GM23338 (cell line): ENCODE data around the gene PADI6. TPM values are rescaled to one million over a fixed set of nuclear protein-coding genes. Genes with fewer than 3 reads are reported as not detected.
A peak's percentile ranks its signal among the peaks of the same experiment; 100 is the strongest.

Source experiments
- ATAC-seq: fragments of 200-7000 bp; cut with Tn5 transposase; 3 replicates; pipeline ENCODE4 v1.9.1; 2020
- DNase-seq: peaks from one replicate; pipeline ENCODE4 v3.0.0-alpha.2; 2015; ENCODE audit warnings: low spot score
- H2AFZ ChIP-seq: fragments of 200-600 bp; sonication (generic); 2 replicates; pipeline ENCODE4 v1.8.0; 2016; ENCODE audit warnings: antibody characterized with exemption, mild to moderate bottlenecking, moderate library complexity
- H3F3A ChIP-seq: fragments of 200-600 bp; sonication (generic); replicated peaks from 2 replicates; pipeline ENCODE4 v1.8.0; 2017; ENCODE audit warnings: antibody characterized with exemption, mixed run types, low read depth
- H3K27ac ChIP-seq: fragments of 200-600 bp; sonication (generic); 2 replicates; pipeline ENCODE4 v1.6.1; 2016; ENCODE audit warnings: low read depth
- H3K27me3 ChIP-seq: fragments of 200-600 bp; sonication (generic); 2 replicates; pipeline ENCODE4 v1.8.0; 2016; ENCODE audit warnings: mild to moderate bottlenecking, mixed run types, moderate library complexity; ENCODE audit not compliant: insufficient read depth
- H3K36me3 ChIP-seq: fragments of 200-600 bp; sonication (generic); 2 replicates; pipeline ENCODE4 v1.8.0; 2016; ENCODE audit warnings: mild to moderate bottlenecking; ENCODE audit not compliant: insufficient read depth
- H3K4me1 ChIP-seq: fragments of 200-600 bp; sonication (generic); 2 replicates; pipeline ENCODE4 v1.8.0; 2016; ENCODE audit warnings: mild to moderate bottlenecking, moderate library complexity; ENCODE audit not compliant: insufficient read depth
- H3K4me2 ChIP-seq: fragments of 200-600 bp; sonication (generic); 2 replicates; pipeline ENCODE4 v1.7.1; 2017; ENCODE audit warnings: mixed run types
- H3K4me3 ChIP-seq: fragments of 200-600 bp; sonication (generic); 2 replicates; pipeline ENCODE4 v1.6.1; 2016; ENCODE audit warnings: mixed run types
- H3K79me2 ChIP-seq: fragments of 200-600 bp; sonication (generic); replicated peaks from 2 replicates; pipeline ENCODE4 v1.8.0; 2017; ENCODE audit warnings: mild to moderate bottlenecking; ENCODE audit not compliant: insufficient read depth
- H3K9me2 ChIP-seq: fragments of 200-600 bp; sonication (generic); 2 replicates; pipeline ENCODE4 v1.8.0; 2017; ENCODE audit not compliant: insufficient read depth
- H4K20me1 ChIP-seq: fragments of 200-600 bp; sonication (generic); replicated peaks from 2 replicates; pipeline ENCODE4 v1.8.0; 2017; ENCODE audit warnings: mild to moderate bottlenecking; ENCODE audit not compliant: insufficient read depth
- H3K27ac Mint-ChIP-seq: 2 replicates; pipeline ENCODE4 v1.8.0; 2020; ENCODE audit warnings: inconsistent platforms, mild to moderate bottlenecking, moderate library complexity, mixed read lengths
- H3K27me3 Mint-ChIP-seq: 3 replicates; pipeline ENCODE4 v1.8.0; 2022; ENCODE audit warnings: low read depth, mild to moderate bottlenecking, moderate library complexity, mixed read lengths, inconsistent platforms; ENCODE audit not compliant: insufficient read depth, poor library complexity
- H3K36me3 Mint-ChIP-seq: 3 replicates; pipeline ENCODE4 v1.8.0; 2021; ENCODE audit warnings: low read depth, mild to moderate bottlenecking, inconsistent platforms, moderate library complexity, mixed read lengths
- H3K4me1 Mint-ChIP-seq: 3 replicates; pipeline ENCODE4 v1.8.0; 2020; ENCODE audit warnings: mild to moderate bottlenecking, inconsistent platforms, mixed read lengths
- H3K4me3 Mint-ChIP-seq: 3 replicates; pipeline ENCODE4 v1.8.0; 2021; ENCODE audit warnings: moderate library complexity, mild to moderate bottlenecking, inconsistent platforms, mixed read lengths
- H3K9me3 Mint-ChIP-seq: 3 replicates; pipeline ENCODE4 v1.8.0; 2020; ENCODE audit warnings: moderate library complexity, mild to moderate bottlenecking, inconsistent platforms, mixed read lengths
- EZH2 ChIP-seq: fragments of 200-600 bp; sonication (generic); IDR thresholded peaks from one replicate; pipeline ENCODE4 v1.8.0; 2017; ENCODE audit warnings: antibody characterized with exemption, mild to moderate bottlenecking, low read depth; ENCODE audit not compliant: unreplicated experiment
- EZH2phosphoT487 ChIP-seq: fragments of 200-600 bp; sonication (generic); IDR thresholded peaks from one replicate; pipeline ENCODE4 v1.8.1; 2018; ENCODE audit warnings: antibody characterized with exemption; ENCODE audit not compliant: unreplicated experiment
- NANOG ChIP-seq: IDR thresholded peaks from 2 replicates; pipeline ENCODE4 v1.6.1; 2016; ENCODE audit warnings: antibody characterized with exemption, borderline replicate concordance
- ZNF462 ChIP-seq: fragments of 250-450 bp; sonication (Bioruptor Pico); IDR thresholded peaks from 2 replicates; pipeline ENCODE4 v1.5.0; 2020; ENCODE audit warnings: mild to moderate bottlenecking, moderate library complexity
- polyA plus RNA-seq: library from polyadenylated mRNA; unstranded; fragments of >200 nt; fragmentation: Nextera tagmentation; extraction: Ambion mirVana; gene quantifications from 2 replicates; pipeline ENCODE4 v1.2.1, GENCODE V29; 2016
- total RNA-seq: library from RNA; depleted of rRNA; stranded (reverse); fragments of >200 nt; shearing (Covaris generic); gene quantifications from 2 replicates; pipeline ENCODE4 v1.2.3, GENCODE V29; 2014
- TF ChIP-seq, protein P1 (sequence below), 2 experiments: fragments of 200-600 bp in 1 of 2; sonication (generic) in 1 of 2; conservative IDR thresholded peaks; 2 replicates each; pipeline versions ENCODE4 v1.5.1 to v1.6.1; 2016 to 2017; ENCODE audit warnings: antibody characterized with exemption in 2 of 2, low read depth in 2 of 2, mild to moderate bottlenecking in 2 of 2, moderate library complexity in 1 of 2

Gene PADI6
- total and polyA plus RNA-seq, 2 experiments from 2014 or later = not detected

- TF ChIP-seq ZNF462 (CRISPR knock-in tag) (no peak), EZH2phosphoT487 (peak; percentile 35), NANOG (no peak), EZH2 (no peak)
- TF ChIP-seq, protein P1, sequence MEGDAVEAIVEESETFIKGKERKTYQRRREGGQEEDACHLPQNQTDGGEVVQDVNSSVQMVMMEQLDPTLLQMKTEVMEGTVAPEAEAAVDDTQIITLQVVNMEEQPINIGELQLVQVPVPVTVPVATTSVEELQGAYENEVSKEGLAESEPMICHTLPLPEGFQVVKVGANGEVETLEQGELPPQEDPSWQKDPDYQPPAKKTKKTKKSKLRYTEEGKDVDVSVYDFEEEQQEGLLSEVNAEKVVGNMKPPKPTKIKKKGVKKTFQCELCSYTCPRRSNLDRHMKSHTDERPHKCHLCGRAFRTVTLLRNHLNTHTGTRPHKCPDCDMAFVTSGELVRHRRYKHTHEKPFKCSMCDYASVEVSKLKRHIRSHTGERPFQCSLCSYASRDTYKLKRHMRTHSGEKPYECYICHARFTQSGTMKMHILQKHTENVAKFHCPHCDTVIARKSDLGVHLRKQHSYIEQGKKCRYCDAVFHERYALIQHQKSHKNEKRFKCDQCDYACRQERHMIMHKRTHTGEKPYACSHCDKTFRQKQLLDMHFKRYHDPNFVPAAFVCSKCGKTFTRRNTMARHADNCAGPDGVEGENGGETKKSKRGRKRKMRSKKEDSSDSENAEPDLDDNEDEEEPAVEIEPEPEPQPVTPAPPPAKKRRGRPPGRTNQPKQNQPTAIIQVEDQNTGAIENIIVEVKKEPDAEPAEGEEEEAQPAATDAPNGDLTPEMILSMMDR (conservative IDR thresholded peaks at IDR 0.05; ENCODE audit: low read depth in 2 of 2) = peak; percentile 98 to 100
These were observed 47.8 kb downstream of the PADI6 start (continued) for GRCh38 chr1:17419626-17420328.

GRCh38 chr1:17420391-17420918 is 48.5 kb downstream of the PADI6 start:
- Histone ChIP-seq H3K4me2 (no peak overlapping the region), H3K9me2 (no peaks in the 10 kb centered on the region), H3K4me1 (no peaks in the 10 kb centered on the region; the same call in 1 of the 2 replicates), H3K36me3 (peaks cover 88% of the 10 kb centered on the region), H3K4me3 (no peak overlapping the region), H2AFZ (no peak overlapping the region), H3K79me2 (peaks cover 82% of the 10 kb centered on the region), H3F3A (peaks cover 89% of the 10 kb centered on the region), H3K27me3 (no peaks in the 10 kb centered on the region), H3K27ac (peak overlapping the region; percentile 88), H4K20me1 (peaks cover 79% of the 10 kb centered on the region)
- H3K36me3 Mint-ChIP-seq = peaks cover 100% of the 10 kb centered on the region
- H3K4me3 Mint-ChIP-seq = no peak overlapping the region
- peaks cover 55% of the 10 kb centered on the region for H3K4me1 Mint-ChIP-seq
- H3K27ac Mint-ChIP-seq = no peak overlapping the region
- peaks cover 42% of the 10 kb centered on the region for H3K27me3 Mint-ChIP-seq
- ATAC-seq = no peak
- DNase-seq = no peak
- no peaks in the 10 kb centered on the region for H3K9me3 Mint-ChIP-seq
- TF ChIP-seq ZNF462 (CRISPR knock-in tag) = no peak
